ENCODE measurements around the gene LRRC38. TPM values are rescaled to one million over a fixed set of nuclear protein-coding genes. Genes with fewer than 3 reads are reported as not detected.
A peak's percentile ranks its signal among the peaks of the same experiment; 100 is the strongest.

Gene LRRC38
- total and polyA plus RNA-seq, 2 of the 8 experiments (the other 6 are each of a cell fraction or from before 2014, with no cell fraction given): 0.17 to 0.63 TPM

DNA sequence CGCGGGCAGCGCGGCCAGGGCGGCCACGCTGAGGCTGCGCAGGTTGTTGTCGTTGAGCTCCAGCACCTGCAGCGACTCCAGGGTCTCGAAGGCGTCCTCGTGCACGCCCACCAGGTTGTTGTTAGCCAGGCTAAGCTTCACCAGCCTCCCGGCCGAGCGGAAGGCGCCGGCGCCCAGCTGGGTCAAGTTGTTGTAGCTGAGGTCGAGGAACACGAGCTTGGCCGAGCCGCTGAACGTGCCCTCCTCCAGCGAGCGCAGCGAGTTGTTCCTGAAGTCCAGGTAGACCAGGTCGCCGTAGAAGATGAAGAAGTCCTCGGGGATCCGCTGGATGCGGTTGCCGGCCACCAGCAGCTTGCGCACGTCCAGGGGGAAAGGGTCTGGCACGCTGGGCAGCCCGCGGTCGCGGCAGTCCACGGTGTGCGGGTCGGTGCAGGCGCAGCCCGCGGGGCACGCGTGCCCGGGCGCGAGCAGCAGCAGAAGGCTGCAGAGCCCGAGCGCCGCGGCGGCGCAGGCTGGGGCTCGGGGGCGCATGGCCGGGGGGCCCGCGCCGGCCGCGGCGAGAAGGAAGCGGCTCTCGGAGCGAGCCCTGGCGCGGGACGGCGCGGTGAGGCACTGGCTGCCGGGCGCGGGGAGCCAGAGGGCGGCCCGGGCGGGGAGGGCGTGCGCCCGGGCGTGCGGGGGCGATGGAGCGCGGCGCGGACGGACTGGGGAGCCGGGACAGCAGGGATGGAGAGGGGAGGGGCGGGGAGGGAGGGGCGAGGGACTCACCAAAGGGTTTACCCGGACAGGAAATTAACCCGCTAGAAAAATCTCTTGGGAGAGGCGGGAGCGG is 524 bp downstream of the LRRC38 start (continued):
- TF ChIP-seq RNF2 (IDR thresholded peaks at IDR 0.05; ENCODE audit: borderline replicate concordance, low read depth, low read length, missing control alignments, poor library complexity, severe bottlenecking) (peak; percentile 7), KDM4A (IDR thresholded peaks at IDR 0.05; ENCODE audit: low read depth, low read length, severe bottlenecking) (peak; percentile 93), RBBP5 (IDR thresholded peaks at IDR 0.05; ENCODE audit: borderline replicate concordance, low read depth, low read length) (peak; percentile 63; the same call in 1 of the 2 replicates), ASH2L (IDR thresholded peaks at IDR 0.05; ENCODE audit: low read length) (peak; percentile 4)
- TF ChIP-seq, protein P1, sequence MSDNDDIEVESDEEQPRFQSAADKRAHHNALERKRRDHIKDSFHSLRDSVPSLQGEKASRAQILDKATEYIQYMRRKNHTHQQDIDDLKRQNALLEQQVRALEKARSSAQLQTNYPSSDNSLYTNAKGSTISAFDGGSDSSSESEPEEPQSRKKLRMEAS (IDR thresholded peaks at IDR 0.05): peak; percentile 78
